Retinal pigment epithelial cell (primary cell): ENCODE data around the gene MRPL18.

Experiments
- DNase-seq: peaks from one replicate; pipeline ENCODE4 v3.0.0-alpha.2; 2010; ENCODE audit warnings: low read depth
- H3K4me3 ChIP-seq: 2 replicates; pipeline ENCODE4 v1.5.1; 2011; ENCODE audit warnings: mild to moderate bottlenecking, low read length, control low read depth, moderate library complexity
- CTCF ChIP-seq: conservative IDR thresholded peaks from 2 replicates; pipeline ENCODE4 v1.5.1; 2011; ENCODE audit warnings: low read depth, low read length, control low read depth, inconsistent platforms

MRPL18 gene

GRCh38 chr6:159844737-159845645 is 54.7 kb downstream of the MRPL18 start:
- no peak overlapping the region for H3K4me3 ChIP-seq
- no peak for DNase-seq
- no peak for TF ChIP-seq CTCF
